Measurements from ENCODE around the gene CDKN1B.

CDKN1B gene

DNA sequence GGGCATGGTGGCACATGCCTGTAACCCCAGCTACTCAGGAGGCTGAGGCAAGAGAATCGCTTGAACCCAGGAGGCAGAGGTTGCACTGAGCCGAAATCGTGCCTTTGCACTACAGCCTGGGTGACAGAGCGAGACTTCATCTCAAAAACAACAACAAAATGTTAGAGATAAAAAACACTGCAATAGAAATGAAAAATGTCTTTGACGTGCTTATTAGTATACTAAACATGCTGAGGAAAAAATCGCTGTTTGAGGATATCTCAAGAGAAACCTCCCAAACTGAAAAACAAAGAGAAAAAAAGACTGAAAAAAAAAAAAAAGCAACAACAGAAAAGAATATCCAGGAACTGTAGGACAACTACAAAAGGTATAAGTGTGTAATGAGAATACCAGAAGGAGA is 53.1 kb downstream of the CDKN1B start:
- no peaks in the 10 kb centered on the region for H3K27me3 ChIP-seq (ENCODE audit: insufficient read depth, low read length)
- no peaks in the 10 kb centered on the region for H3K9me3 ChIP-seq (ENCODE audit: low read length)
- no peaks in the 10 kb centered on the region for H3K4me1 ChIP-seq (ENCODE audit: insufficient read depth, low read length)
- no peak overlapping the region for H2AFZ ChIP-seq (ENCODE audit: low read depth, low read length)
- no peak overlapping the region for H3K4me3 ChIP-seq (ENCODE audit: low read length)
- no peaks in the 10 kb centered on the region for H3K36me3 ChIP-seq (ENCODE audit: insufficient read depth, low read length)

All from neuron (in vitro differentiated cells).